IMR-90 (cell line): Measurements from ENCODE around the gene ZBTB4. TPM values are rescaled to one million over a fixed set of nuclear protein-coding genes. Genes with fewer than 3 reads are reported as not detected.

Experiments
- ATAC-seq: fragments of 200-7000 bp; cut with Tn5 transposase; 2 replicates; pipeline ENCODE4 v1.9.1; 2020; ENCODE audit warnings: low read depth, mild to moderate bottlenecking, moderate library complexity
- BruUV-seq: library from RNA; stranded (reverse); fragments of 400-500 nt; replicated peaks from 2 replicates; lab custom pipeline; 2021; lab: Mats Ljungman, UMichigan
- CTCF ChIA-PET: fragments of 300-600 bp; formaldehyde crosslinking; extraction: SDS; loops from one replicate; lab custom pipeline; 2021; ENCODE audit warnings: antibody characterized with exemption; lab: Yijun Ruan, JAX
- POLR2A ChIA-PET: fragments of 300-600 bp; sonication (Branson Sonifier 250); formaldehyde crosslinking; loops from one replicate; lab custom pipeline; 2022; ENCODE audit warnings: antibody characterized with exemption; ENCODE audit not compliant: unreplicated experiment; lab: Charles Lee
- DNase-seq: peaks from one replicate; pipeline ENCODE4 v3.0.0; 2013
- H2AFZ ChIP-seq: replicated peaks from 2 replicates; pipeline ENCODE3; 2013; ENCODE audit warnings: low read length, mild to moderate bottlenecking; ENCODE audit not compliant: poor library complexity
- H2AK5ac ChIP-seq: 2 replicates; pipeline ENCODE4 v1.6.1; 2013; ENCODE audit warnings: low read depth, low read length, inconsistent platforms
- H2AK9ac ChIP-seq: replicated peaks from 2 replicates; pipeline ENCODE3; 2013; ENCODE audit warnings: mild to moderate bottlenecking, low read depth, low read length, moderate library complexity; ENCODE audit not compliant: poor library complexity
- H2BK120ac ChIP-seq: 2 replicates; pipeline ENCODE4 v1.6.1; 2013; ENCODE audit warnings: low read depth, low read length, inconsistent platforms
- H2BK15ac ChIP-seq: 3 replicates; pipeline ENCODE4 v1.6.1; 2013; ENCODE audit warnings: low read depth, low read length, inconsistent platforms
- H2BK20ac ChIP-seq: 2 replicates; pipeline ENCODE4 v1.6.1; 2013; ENCODE audit warnings: low read depth, mild to moderate bottlenecking, inconsistent platforms, low read length, moderate library complexity
- H2BK5ac ChIP-seq: 2 replicates; pipeline ENCODE4 v1.6.1; 2013; ENCODE audit warnings: mild to moderate bottlenecking, low read depth, low read length, inconsistent platforms; ENCODE audit not compliant: poor library complexity, severe bottlenecking
- H3K14ac ChIP-seq: replicated peaks from 2 replicates; pipeline ENCODE4 v1.6.1; 2013; ENCODE audit warnings: low read depth, low read length, inconsistent platforms
- H3K18ac ChIP-seq: 2 replicates; pipeline ENCODE4 v1.6.1; 2013; ENCODE audit warnings: low read depth, low read length, control low read depth
- H3K23ac ChIP-seq: 2 replicates; pipeline ENCODE4 v1.6.1; 2013; ENCODE audit warnings: low read depth, low read length, inconsistent platforms
- H3K27ac ChIP-seq: 2 replicates; pipeline ENCODE4 v1.5.1; 2013; ENCODE audit warnings: mild to moderate bottlenecking, control low read depth, low read length; ENCODE audit not compliant: insufficient read depth
- H3K27me3 ChIP-seq: 2 replicates; pipeline ENCODE4 v1.6.1; 2013; ENCODE audit warnings: low read length; ENCODE audit not compliant: control insufficient read depth, insufficient read depth
- H3K36me3 ChIP-seq: 2 replicates; pipeline ENCODE4 v1.6.1; 2013; ENCODE audit warnings: low read length, mixed read lengths; ENCODE audit not compliant: control insufficient read depth, insufficient read depth
- H3K4ac ChIP-seq: 2 replicates; pipeline ENCODE4 v1.6.1; 2013; ENCODE audit warnings: low read depth, low read length, inconsistent platforms
- H3K4me1 ChIP-seq: 2 replicates; pipeline ENCODE4 v1.6.1; 2013; ENCODE audit warnings: low read length, mixed read lengths; ENCODE audit not compliant: control insufficient read depth, insufficient read depth
- H3K4me2 ChIP-seq: 2 replicates; pipeline ENCODE4 v1.6.1; 2013; ENCODE audit warnings: low read depth, mild to moderate bottlenecking, control low read depth, low read length, moderate library complexity
- H3K4me3 ChIP-seq: 2 replicates; pipeline ENCODE4 v1.5.1; 2013; ENCODE audit warnings: low read depth, mild to moderate bottlenecking, control low read depth, low read length, moderate library complexity; ENCODE audit not compliant: insufficient read depth
- H3K56ac ChIP-seq: 2 replicates; pipeline ENCODE4 v1.6.1; 2013; ENCODE audit warnings: low read length, inconsistent platforms; ENCODE audit not compliant: insufficient read depth; ENCODE audit errors: extremely low read depth
- H3K79me1 ChIP-seq, 2 experiments: 2 replicates each; pipeline ENCODE4 v1.6.1; 2013; ENCODE audit warnings: low read length in 2 of 2, inconsistent platforms in 1 of 2, low read depth in 1 of 2
- H3K9ac ChIP-seq: 2 replicates; pipeline ENCODE4 v1.6.1; 2013; ENCODE audit warnings: low read depth, low read length, control low read depth
- H3K9me1 ChIP-seq: 2 replicates; pipeline ENCODE4 v1.6.1; 2013; ENCODE audit warnings: low read length, inconsistent platforms; ENCODE audit not compliant: insufficient read depth
- H3K9me3 ChIP-seq: 2 replicates; pipeline ENCODE4 v1.6.1; 2013; ENCODE audit warnings: low read length; ENCODE audit not compliant: control insufficient read depth, insufficient read depth
- H4K20me1 ChIP-seq: 2 replicates; pipeline ENCODE4 v1.6.1; 2013; ENCODE audit warnings: low read length, inconsistent platforms; ENCODE audit not compliant: insufficient read depth
- H4K5ac ChIP-seq: 2 replicates; pipeline ENCODE4 v1.6.1; 2013; ENCODE audit warnings: mild to moderate bottlenecking, low read depth, low read length, control low read depth
- H4K8ac ChIP-seq, 2 experiments: 2 replicates each; pipeline ENCODE4 v1.6.1; 2013; ENCODE audit warnings: low read depth in 2 of 2, low read length in 2 of 2, control low read depth in 1 of 2, inconsistent platforms in 1 of 2
- H4K91ac ChIP-seq: 2 replicates; pipeline ENCODE4 v1.6.1; 2013; ENCODE audit warnings: low read depth, low read length, inconsistent platforms; ENCODE audit not compliant: insufficient read depth
- BHLHE40 ChIP-seq: fragments of 150-350 bp; IDR thresholded peaks from 2 replicates; pipeline ENCODE4 v1.6.1; 2016; ENCODE audit warnings: mild to moderate bottlenecking, low read depth, low read length
- CEBPB ChIP-seq: IDR thresholded peaks from 2 replicates; pipeline ENCODE4 v1.6.1; 2012; ENCODE audit warnings: low read depth, low read length, improper control_type of control experiment
- CHD1 ChIP-seq: IDR thresholded peaks from 2 replicates; pipeline ENCODE4 v1.6.1; 2012; ENCODE audit warnings: low read depth, low read length, improper control_type of control experiment
- MAFK ChIP-seq: IDR thresholded peaks from 2 replicates; pipeline ENCODE4 v1.6.1; 2012; ENCODE audit warnings: low read depth, low read length, improper control_type of control experiment
- MXI1 ChIP-seq: IDR thresholded peaks from 2 replicates; pipeline ENCODE4 v1.6.1; 2012; ENCODE audit warnings: low read depth, mild to moderate bottlenecking, low read length, moderate library complexity, borderline replicate concordance
- NFE2L2 ChIP-seq: fragments of 150-350 bp; IDR thresholded peaks from 2 replicates; pipeline ENCODE4 v1.6.1; 2016; ENCODE audit warnings: low read depth, mild to moderate bottlenecking, low read length
- POLR2A ChIP-seq: IDR thresholded peaks from 2 replicates; pipeline ENCODE4 v1.6.1; 2012; ENCODE audit warnings: mild to moderate bottlenecking, low read depth, low read length
- RAD21 ChIP-seq: IDR thresholded peaks from 2 replicates; pipeline ENCODE4 v1.6.1; 2012; ENCODE audit warnings: low read length, improper control_type of control experiment
- RCOR1 ChIP-seq: IDR thresholded peaks from 2 replicates; pipeline ENCODE4 v1.6.1; 2012; ENCODE audit warnings: mild to moderate bottlenecking, low read length, improper control_type of control experiment; ENCODE audit not compliant: insufficient replicate concordance
- RFX5 ChIP-seq: IDR thresholded peaks from 2 replicates; pipeline ENCODE4 v1.8.0; 2012; ENCODE audit warnings: low read depth, mild to moderate bottlenecking, low read length, moderate library complexity
- SMC3 ChIP-seq: fragments of 150-350 bp; IDR thresholded peaks from 2 replicates; pipeline ENCODE4 v1.6.1; 2016; ENCODE audit warnings: low read depth, mild to moderate bottlenecking, antibody characterized with exemption, low read length, moderate library complexity
- WGBS, 2 experiments: methylation state at CpG; one replicate each; pipeline versions ENCODE4 v1.1.5 to v1.1.7; 2013; ENCODE audit warnings: missing lambda C conversion rate in 2 of 2; ENCODE audit not compliant: insufficient read length in 1 of 2; ENCODE audit errors: extremely low coverage in 2 of 2; 5-methylcytosine and 5-hydroxymethylcytosine counted together
- dilution Hi-C: fragments of 300-500 bp; cut with HindIII; formaldehyde crosslinking; loops from one replicate; pipeline ENCODE4 v1.14.3; 2018; ENCODE audit warnings: low sequenced_read_pairs; ENCODE audit not compliant: unreplicated experiment
- in situ Hi-C: fragments of 300-500 bp; cut with MboI; formaldehyde crosslinking; loops from 3 replicates; pipeline ENCODE4 v1.14.3; 2019; ENCODE audit warnings: low sequenced_read_pairs, inconsistent platforms, mixed read lengths
- intact Hi-C: fragments of 100-400 bp; cut with micrococcal nuclease; formaldehyde crosslinking; loops from 2 replicates; pipeline ENCODE4 v1.10.0; 2022
- polyA plus RNA-seq, 3 experiments: library from polyadenylated mRNA; depleted of rRNA; stranded (reverse); fragments of >200 nt; gene quantifications; 2 replicates each; pipeline ENCODE4 v1.2.3, GENCODE V29; 2012; ENCODE audit warnings: low replicate concordance in 1 of 3
- total RNA-seq: library from RNA; depleted of rRNA; stranded (reverse); fragments of >200 nt; gene quantifications from 2 replicates; pipeline ENCODE4 v1.2.3, GENCODE V29; 2012
- TF ChIP-seq, protein P1 (sequence below): conservative IDR thresholded peaks from 2 replicates; pipeline ENCODE4 v1.5.1; 2012; ENCODE audit warnings: mild to moderate bottlenecking, low read depth, low read length, improper control_type of control experiment

The ZBTB4 gene
- total and polyA plus RNA-seq, 2 of the 4 experiments (the other 2 are of a cell fraction), result 6.3 to 20.3 TPM

DNA sequence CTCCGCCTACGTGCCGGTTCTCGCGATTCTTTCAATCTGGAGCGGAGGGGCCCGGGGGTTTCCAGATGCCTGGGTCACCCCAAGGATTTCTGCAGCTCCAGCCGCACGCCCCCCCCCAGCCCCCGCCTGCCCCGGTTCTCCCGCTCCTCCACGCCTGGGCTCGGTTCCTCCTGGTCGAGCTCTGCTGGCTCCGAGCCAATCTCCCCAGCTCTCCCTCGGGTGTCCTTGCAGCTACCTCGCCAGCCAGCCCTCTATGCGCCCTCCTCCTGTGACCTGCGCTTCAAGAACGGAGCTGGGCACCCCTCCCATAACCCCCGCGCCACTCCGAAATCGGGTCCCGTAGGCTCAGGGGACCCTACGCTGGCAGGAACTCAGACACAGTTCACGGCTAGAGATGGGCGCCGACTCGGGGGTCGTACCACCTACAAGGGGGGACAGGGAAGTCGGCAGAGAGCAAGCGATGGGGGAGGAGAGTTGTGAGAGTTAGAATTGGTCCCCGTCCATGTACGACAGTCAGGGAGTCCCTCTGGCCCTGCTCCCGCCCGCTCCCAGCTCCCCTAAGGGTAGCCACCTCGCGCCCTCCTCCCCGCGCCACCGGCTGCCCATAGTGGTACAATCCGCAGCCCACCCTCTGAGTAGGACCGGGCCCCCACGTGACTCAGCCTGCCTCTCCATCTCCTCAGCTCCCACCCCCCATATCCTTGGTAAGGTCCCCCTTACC is 39.2 kb downstream of the ZBTB4 start (continued):
- TF ChIP-seq SMC3, result no peak

DNA sequence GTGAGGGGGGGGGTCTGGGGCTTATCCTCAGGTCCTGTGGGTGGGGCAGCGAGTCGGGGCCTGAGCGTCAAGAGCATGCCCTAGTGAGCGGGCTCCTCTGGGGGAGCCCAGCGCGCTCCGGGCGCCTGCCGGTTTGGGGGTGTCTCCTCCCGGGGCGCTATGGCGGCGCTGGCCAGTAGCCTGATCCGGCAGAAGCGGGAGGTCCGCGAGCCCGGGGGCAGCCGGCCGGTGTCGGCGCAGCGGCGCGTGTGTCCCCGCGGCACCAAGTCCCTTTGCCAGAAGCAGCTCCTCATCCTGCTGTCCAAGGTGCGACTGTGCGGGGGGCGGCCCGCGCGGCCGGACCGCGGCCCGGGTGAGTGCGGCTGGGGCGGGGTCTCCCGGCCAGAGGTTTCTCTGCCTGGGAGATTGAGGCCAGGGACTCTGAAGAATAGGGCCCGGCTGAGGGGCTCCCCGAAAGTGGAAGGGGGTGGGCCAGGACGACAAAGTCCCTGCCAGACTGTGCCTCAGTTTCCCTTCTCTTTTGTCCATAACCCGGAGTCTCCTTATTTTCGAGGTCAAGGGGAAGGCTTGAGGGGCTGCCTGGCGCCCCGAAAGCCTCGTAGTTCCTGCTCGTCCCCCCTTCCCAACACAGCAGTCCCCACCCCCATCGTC is 39.8 kb downstream of the ZBTB4 start, which contains the start of gene FGF11:
Gene FGF11, plus strand, starts transcription at position 51 of the 651 bp plus-strand sequence. Its CDS starts 109 bp downstream, at position 160.
- H3K79me1 ChIP-seq, result peaks cover 0 to 2% of the 10 kb centered on the region in 2 experiments; a peak in 1 of 4 replicates
- peaks cover 34% of the 10 kb centered on the region for H3K27me3 ChIP-seq
- H3K36me3 ChIP-seq, result no peaks in the 10 kb centered on the region
- no peak within 1 kb of the TSS; the same call in 1 of the 2 replicates for H2BK120ac ChIP-seq
- WGBS, 2 experiments, result 0% methylated on average over 11 of the region's 50 CpGs; no CpG with 5 or more reads in 1 of the 2 experiments
- peak within 1 kb of the TSS; percentile 68 for H2AK5ac ChIP-seq
- peaks cover 13% of the 10 kb centered on the region for H3K4me1 ChIP-seq
- ATAC-seq (no peak), DNase-seq (no peak)
- no TSS peak for BruUV-seq
- H2BK15ac ChIP-seq, result peak within 1 kb of the TSS; percentile 61; the same call in 1 of the 3 replicates
- H3K9me3 ChIP-seq, result no peaks in the 10 kb centered on the region
- H4K8ac ChIP-seq, result peak within 1 kb of the TSS; percentile 84 to 94
- H3K56ac ChIP-seq, result no peak within 1 kb of the TSS; the same call in 1 of the 2 replicates
- dilution Hi-C loops, result no loop called here
- in situ Hi-C loops, result no loop called here
- peak within 1 kb of the TSS; percentile 78 for H3K4ac ChIP-seq
- H3K4me3 ChIP-seq, result peak within 1 kb of the TSS; percentile 48
- intact Hi-C loops, result loop anchor here (5.0 kb wide), 1 partner anchor 87 kb away; the partner anchor contains the start of gene KCTD11
- H2AFZ ChIP-seq, result peak within 1 kb of the TSS; percentile 84
- ChIA-PET CTCF (no interaction called here), POLR2A (no interaction called here)
- H3K9ac ChIP-seq, result peak within 1 kb of the TSS; percentile 67
- peak within 1 kb of the TSS; percentile 65 for H3K18ac ChIP-seq
- H3K14ac ChIP-seq, result peak within 1 kb of the TSS; percentile 69; the same call in 1 of the 2 replicates
- peak within 1 kb of the TSS; percentile 97 for H4K5ac ChIP-seq
- peaks cover 3% of the 10 kb centered on the region; the same call in 1 of the 2 replicates for H4K20me1 ChIP-seq
- H3K4me2 ChIP-seq, result peak within 1 kb of the TSS; percentile 80
- no peak within 1 kb of the TSS for H2BK5ac ChIP-seq
- H2BK20ac ChIP-seq, result no peak within 1 kb of the TSS
- no peak within 1 kb of the TSS; the same call in 1 of the 2 replicates for H3K27ac ChIP-seq
- 0 out of 2 replicates have a peak, but pooled peaks cover 5% of the 10 kb centered on the region for H3K9me1 ChIP-seq
- H2AK9ac ChIP-seq, result peak within 1 kb of the TSS; percentile 93
- H3K23ac ChIP-seq, result peak within 1 kb of the TSS; percentile 75; the same call in 1 of the 2 replicates
- H4K91ac ChIP-seq, result peak within 1 kb of the TSS; percentile 74; the same call in 1 of the 2 replicates
- TF ChIP-seq BHLHE40 (no peak), RAD21 (no peak), CEBPB (no peak), MAFK (no peak), RCOR1 (no peak), MXI1 (no peak), CHD1 (no peak), SMC3 (no peak), NFE2L2 (no peak), RFX5 (no peak), POLR2A (no peak)
- TF ChIP-seq, protein P1, sequence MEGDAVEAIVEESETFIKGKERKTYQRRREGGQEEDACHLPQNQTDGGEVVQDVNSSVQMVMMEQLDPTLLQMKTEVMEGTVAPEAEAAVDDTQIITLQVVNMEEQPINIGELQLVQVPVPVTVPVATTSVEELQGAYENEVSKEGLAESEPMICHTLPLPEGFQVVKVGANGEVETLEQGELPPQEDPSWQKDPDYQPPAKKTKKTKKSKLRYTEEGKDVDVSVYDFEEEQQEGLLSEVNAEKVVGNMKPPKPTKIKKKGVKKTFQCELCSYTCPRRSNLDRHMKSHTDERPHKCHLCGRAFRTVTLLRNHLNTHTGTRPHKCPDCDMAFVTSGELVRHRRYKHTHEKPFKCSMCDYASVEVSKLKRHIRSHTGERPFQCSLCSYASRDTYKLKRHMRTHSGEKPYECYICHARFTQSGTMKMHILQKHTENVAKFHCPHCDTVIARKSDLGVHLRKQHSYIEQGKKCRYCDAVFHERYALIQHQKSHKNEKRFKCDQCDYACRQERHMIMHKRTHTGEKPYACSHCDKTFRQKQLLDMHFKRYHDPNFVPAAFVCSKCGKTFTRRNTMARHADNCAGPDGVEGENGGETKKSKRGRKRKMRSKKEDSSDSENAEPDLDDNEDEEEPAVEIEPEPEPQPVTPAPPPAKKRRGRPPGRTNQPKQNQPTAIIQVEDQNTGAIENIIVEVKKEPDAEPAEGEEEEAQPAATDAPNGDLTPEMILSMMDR, result no peak
